Activated CD8-positive, alpha-beta T cell treated with anti-CD3 and anti-CD28 coated beads for 36 hours (primary cell): ENCODE data around the gene DNMT3A. TPM values are rescaled to one million over a fixed set of nuclear protein-coding genes. Genes with fewer than 3 reads are reported as not detected.

Experiments
- ATAC-seq: fragments of 200-7000 bp; cut with Tn5 transposase; one replicate; pipeline ENCODE4 v1.10.0; 2021; ENCODE audit warnings: mild to moderate bottlenecking, moderate library complexity
- CTCF ChIA-PET: fragments of 350-600 bp; sonication (Branson Sonifier 250); formaldehyde crosslinking; loops from one replicate; lab custom pipeline; 2021; ENCODE audit warnings: antibody characterized with exemption; lab: Charles Lee
- POLR2A ChIA-PET: fragments of 350-600 bp; sonication (Branson Sonifier 250); formaldehyde crosslinking; loops from one replicate; lab custom pipeline; 2021; ENCODE audit warnings: antibody characterized with exemption; lab: Charles Lee
- DNase-seq: peaks from one replicate; pipeline ENCODE4 v3.0.0-alpha.2; 2020
- H3K27ac Mint-ChIP-seq: one replicate; pipeline ENCODE4 v1.8.0; 2021; ENCODE audit warnings: mild to moderate bottlenecking, mixed read lengths
- H3K27me3 Mint-ChIP-seq: one replicate; pipeline ENCODE4 v1.8.0; 2021; ENCODE audit warnings: mixed read lengths
- H3K36me3 Mint-ChIP-seq: one replicate; pipeline ENCODE4 v1.8.0; 2021; ENCODE audit warnings: low read depth, mixed read lengths
- H3K4me1 Mint-ChIP-seq: one replicate; pipeline ENCODE4 v1.8.0; 2021; ENCODE audit warnings: low read depth, mixed read lengths
- H3K4me3 Mint-ChIP-seq: one replicate; pipeline ENCODE4 v1.8.0; 2021; ENCODE audit warnings: mild to moderate bottlenecking, moderate library complexity, mixed read lengths
- H3K9me3 Mint-ChIP-seq: one replicate; pipeline ENCODE4 v1.8.0; 2021; ENCODE audit warnings: mixed read lengths
- intact Hi-C: fragments of 100-400 bp; cut with micrococcal nuclease; formaldehyde crosslinking; loops from one replicate; pipeline ENCODE4 v1.10.0; 2022
- total RNA-seq, 2 experiments: library from RNA; stranded (reverse); gene quantifications; one replicate each; pipeline ENCODE4 v1.2.3, GENCODE V29; 2021
- TF ChIP-seq, protein P1 (sequence below): fragments of 200-600 bp; IDR thresholded peaks from one replicate; pipeline ENCODE4 v1.8.0; 2022; ENCODE audit warnings: antibody characterized with exemption, mild to moderate bottlenecking

Gene DNMT3A
- total RNA-seq, 2 experiments from 2014 or later = 84.8 to 97.8 TPM

DNA sequence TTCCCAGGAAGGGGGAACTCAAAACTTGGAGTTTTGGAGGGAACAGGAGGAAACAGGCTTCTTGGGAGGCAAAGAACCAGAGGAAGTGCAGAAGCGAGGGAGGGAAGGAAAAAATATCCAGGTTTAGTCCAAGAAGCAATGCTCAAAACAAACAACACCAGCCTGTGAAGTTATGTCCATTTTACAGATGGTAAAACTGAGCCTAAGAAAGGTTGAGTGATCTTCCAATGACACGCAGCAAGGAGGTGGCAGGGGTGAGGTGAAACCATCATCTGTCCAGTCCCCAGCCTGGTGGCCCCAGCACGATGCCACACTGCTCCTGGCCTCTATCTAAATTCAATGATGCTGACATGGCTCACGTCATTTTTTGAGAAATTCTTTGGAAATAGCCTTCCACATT, 10.8 kb downstream of the DNMT3A start:
- DNase-seq = no peak
- Mint-ChIP-seq H3K27ac (peak overlapping the region; percentile 80), H3K4me3 (no peak overlapping the region), H3K36me3 (peaks cover 34% of the 10 kb centered on the region), H3K27me3 (no peaks in the 10 kb centered on the region), H3K4me1 (peaks cover 67% of the 10 kb centered on the region), H3K9me3 (peaks cover 14% of the 10 kb centered on the region)
- ChIA-PET POLR2A (interaction anchor here (0.8 to 1.8 kb wide), 6 partner anchors 8 to 54 kb away, joined by 3 to 11 read pairs (median 4); no protein-coding TSS in a partner anchor), CTCF (interaction anchor here (0.8 to 1.9 kb wide), 6 partner anchors 15 to 236 kb away, joined by 3 to 7 read pairs (median 5); no protein-coding TSS in a partner anchor)
- no peak for ATAC-seq
- TF ChIP-seq, protein P1, sequence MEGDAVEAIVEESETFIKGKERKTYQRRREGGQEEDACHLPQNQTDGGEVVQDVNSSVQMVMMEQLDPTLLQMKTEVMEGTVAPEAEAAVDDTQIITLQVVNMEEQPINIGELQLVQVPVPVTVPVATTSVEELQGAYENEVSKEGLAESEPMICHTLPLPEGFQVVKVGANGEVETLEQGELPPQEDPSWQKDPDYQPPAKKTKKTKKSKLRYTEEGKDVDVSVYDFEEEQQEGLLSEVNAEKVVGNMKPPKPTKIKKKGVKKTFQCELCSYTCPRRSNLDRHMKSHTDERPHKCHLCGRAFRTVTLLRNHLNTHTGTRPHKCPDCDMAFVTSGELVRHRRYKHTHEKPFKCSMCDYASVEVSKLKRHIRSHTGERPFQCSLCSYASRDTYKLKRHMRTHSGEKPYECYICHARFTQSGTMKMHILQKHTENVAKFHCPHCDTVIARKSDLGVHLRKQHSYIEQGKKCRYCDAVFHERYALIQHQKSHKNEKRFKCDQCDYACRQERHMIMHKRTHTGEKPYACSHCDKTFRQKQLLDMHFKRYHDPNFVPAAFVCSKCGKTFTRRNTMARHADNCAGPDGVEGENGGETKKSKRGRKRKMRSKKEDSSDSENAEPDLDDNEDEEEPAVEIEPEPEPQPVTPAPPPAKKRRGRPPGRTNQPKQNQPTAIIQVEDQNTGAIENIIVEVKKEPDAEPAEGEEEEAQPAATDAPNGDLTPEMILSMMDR = no peak
- intact Hi-C loops = no loop called here

DNA sequence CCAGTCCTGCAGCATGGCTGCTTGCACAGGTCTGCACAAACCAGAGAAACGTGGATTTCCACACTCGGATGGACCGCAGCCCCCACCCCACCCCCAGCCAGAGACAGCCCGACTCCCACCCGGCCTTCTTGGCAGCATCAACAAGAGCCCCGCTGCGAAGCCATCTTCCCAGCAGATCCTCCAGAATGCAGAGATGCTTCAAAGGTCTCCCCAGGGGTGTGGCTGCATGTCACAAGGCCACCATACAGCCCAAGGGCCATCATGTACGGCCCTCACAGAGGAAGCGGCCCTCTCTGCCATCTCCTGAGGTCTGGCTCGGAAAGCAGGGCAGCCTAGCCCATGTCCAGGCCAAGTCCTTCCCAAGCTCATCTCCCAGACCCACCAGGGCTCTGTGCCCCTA, 11.5 kb downstream of the DNMT3A start:
- Mint-ChIP-seq H3K4me3 (no peak overlapping the region), H3K27ac (no peak overlapping the region), H3K36me3 (peaks cover 38% of the 10 kb centered on the region), H3K4me1 (peaks cover 67% of the 10 kb centered on the region), H3K27me3 (no peaks in the 10 kb centered on the region), H3K9me3 (peaks cover 18% of the 10 kb centered on the region)
- DNase-seq (no peak), ATAC-seq (no peak)
- intact Hi-C loops = no loop called here
- CTCF ChIA-PET = interaction anchor here (1.2 kb wide), 1 partner anchor 16 kb away, joined by 3 read pairs; no protein-coding TSS in a partner anchor
- TF ChIP-seq, protein P1 = no peak
- POLR2A ChIA-PET = interaction anchor here (1.2 kb wide), 1 partner anchor 14 kb away, joined by 3 read pairs; no protein-coding TSS in a partner anchor

DNA sequence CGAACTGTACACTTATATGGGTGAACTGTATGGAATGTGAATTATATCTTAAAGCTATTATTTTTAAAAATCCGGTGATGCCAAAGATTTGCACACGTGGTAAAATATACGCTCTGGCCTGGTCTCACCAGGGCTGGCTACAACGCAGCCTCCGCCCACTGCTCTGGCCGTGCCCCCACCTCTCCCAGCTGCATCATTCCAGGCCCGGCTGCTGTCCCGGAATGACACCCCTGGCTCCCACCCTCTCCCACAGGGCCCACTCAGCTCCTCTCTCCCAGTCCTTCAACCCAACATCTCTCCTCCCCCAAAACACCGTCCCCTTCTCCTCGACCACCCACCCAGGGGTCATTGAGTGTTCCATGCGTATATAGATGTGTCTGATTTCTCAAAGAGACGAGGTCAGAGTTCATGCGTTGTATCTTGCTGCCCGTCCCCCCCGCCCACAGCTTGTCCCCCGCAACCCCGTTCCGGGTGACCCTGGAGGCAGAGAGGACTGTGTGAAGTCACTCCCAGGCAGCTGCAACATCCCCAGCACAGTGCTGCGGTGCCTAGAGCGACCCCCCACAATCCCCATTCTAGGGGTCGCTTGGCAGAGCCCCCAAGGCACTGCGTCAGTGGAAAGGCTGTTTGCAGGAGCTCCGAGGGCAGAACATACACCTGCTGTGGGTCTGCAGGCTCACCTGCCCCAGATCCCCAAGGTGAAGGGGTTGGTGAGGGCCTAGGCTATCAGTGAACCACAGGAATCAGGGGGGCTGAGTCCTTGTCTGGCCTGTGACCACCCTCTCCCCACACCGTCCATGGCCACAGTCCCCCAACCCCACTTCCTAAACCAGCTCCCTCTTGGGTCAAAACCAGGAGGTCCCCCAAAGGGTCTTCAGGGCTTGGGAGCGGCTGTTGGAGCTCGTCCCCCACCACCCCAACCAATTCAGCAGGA, 13.3 kb downstream of the DNMT3A start:
- peaks cover 38% of the 10 kb centered on the region for H3K36me3 Mint-ChIP-seq
- ATAC-seq = no peak
- H3K9me3 Mint-ChIP-seq = peaks cover 18% of the 10 kb centered on the region
- H3K27me3 Mint-ChIP-seq = no peaks in the 10 kb centered on the region
- ChIA-PET POLR2A (interaction anchor here (1.4 to 3.7 kb wide), 7 partner anchors 8 to 74 kb away, joined by 3 to 26 read pairs (median 4); no protein-coding TSS in a partner anchor), CTCF (interaction anchor here (0.8 to 2.3 kb wide), 7 partner anchors 9 to 162 kb away, joined by 3 to 10 read pairs (median 4); partner anchors contain the start of gene DNMT3A)
- TF ChIP-seq, protein P1 = no peak
- no peak for DNase-seq
- intact Hi-C loops = no loop called here
- H3K4me1 Mint-ChIP-seq = peaks cover 66% of the 10 kb centered on the region
- H3K27ac Mint-ChIP-seq = no peak overlapping the region
- H3K4me3 Mint-ChIP-seq = no peak overlapping the region

DNA sequence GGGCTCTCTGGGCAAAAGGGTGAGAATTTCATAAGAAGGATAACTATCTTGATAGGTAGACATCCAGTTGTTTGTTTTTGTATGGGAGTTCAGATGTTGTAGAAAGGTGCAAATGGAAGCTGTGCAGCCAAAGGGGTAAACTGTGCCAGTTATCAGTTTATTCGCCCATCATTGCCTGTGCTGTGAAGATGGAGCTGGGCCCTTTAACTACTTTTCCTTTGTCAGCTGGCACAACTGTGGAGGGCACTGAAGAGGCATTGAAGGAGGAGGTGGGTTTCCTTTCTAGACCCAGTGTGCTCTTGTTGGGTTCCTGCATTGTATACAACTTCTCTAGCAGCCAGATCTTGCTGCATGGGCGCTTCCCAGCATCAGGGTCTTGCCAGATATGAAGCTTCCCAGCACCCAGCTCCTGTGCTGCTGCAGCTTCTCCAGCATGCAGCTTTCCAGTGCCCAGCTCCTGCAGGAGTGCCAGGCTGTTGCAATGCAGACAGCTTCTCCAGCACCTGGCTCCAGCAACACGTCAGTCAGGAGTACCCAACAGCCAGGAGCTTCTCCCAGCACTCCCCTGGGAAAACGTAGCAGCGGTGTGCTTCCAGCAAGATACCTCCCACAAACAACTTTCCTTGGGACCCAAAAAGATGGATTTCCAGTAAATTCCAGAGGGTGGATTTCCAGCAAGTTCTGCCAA, 15.3 kb downstream of the DNMT3A start:
- no peaks in the 10 kb centered on the region for H3K27me3 Mint-ChIP-seq
- intact Hi-C loops = no loop called here
- H3K9me3 Mint-ChIP-seq = peaks cover 18% of the 10 kb centered on the region
- POLR2A ChIA-PET = interaction anchor here (1.0 to 3.7 kb wide), 5 partner anchors 10 to 49 kb away, joined by 3 to 26 read pairs (median 5); no protein-coding TSS in a partner anchor
- H3K27ac Mint-ChIP-seq = no peak overlapping the region
- CTCF ChIA-PET = interaction anchor here (0.9 to 2.3 kb wide), 5 partner anchors 12 to 50 kb away, joined by 3 to 10 read pairs (median 4); no protein-coding TSS in a partner anchor
- peaks cover 68% of the 10 kb centered on the region for H3K4me1 Mint-ChIP-seq
- H3K36me3 Mint-ChIP-seq = peaks cover 47% of the 10 kb centered on the region
- no peak overlapping the region for H3K4me3 Mint-ChIP-seq
- DNase-seq (no peak), ATAC-seq (no peak)
- TF ChIP-seq, protein P1 = no peak
